IMR-90 (cell line): Measurements from ENCODE around the gene LY86. TPM values are rescaled to one million over a fixed set of nuclear protein-coding genes. Genes with fewer than 3 reads are reported as not detected.

ENCODE experiments used
- ATAC-seq: fragments of 200-7000 bp; cut with Tn5 transposase; 2 replicates; pipeline ENCODE4 v1.9.1; 2020; ENCODE audit warnings: low read depth, mild to moderate bottlenecking, moderate library complexity
- BruUV-seq: library from RNA; stranded (reverse); fragments of 400-500 nt; replicated peaks from 2 replicates; lab custom pipeline; 2021; lab: Mats Ljungman, UMichigan
- CTCF ChIA-PET: fragments of 300-600 bp; formaldehyde crosslinking; extraction: SDS; loops from one replicate; lab custom pipeline; 2021; ENCODE audit warnings: antibody characterized with exemption; lab: Yijun Ruan, JAX
- POLR2A ChIA-PET: fragments of 300-600 bp; sonication (Branson Sonifier 250); formaldehyde crosslinking; loops from one replicate; lab custom pipeline; 2022; ENCODE audit warnings: antibody characterized with exemption; ENCODE audit not compliant: unreplicated experiment; lab: Charles Lee
- DNase-seq: peaks from one replicate; pipeline ENCODE4 v3.0.0; 2013
- H2AFZ ChIP-seq: replicated peaks from 2 replicates; pipeline ENCODE3; 2013; ENCODE audit warnings: low read length, mild to moderate bottlenecking; ENCODE audit not compliant: poor library complexity
- H2AK5ac ChIP-seq: 2 replicates; pipeline ENCODE4 v1.6.1; 2013; ENCODE audit warnings: low read depth, low read length, inconsistent platforms
- H2AK9ac ChIP-seq: replicated peaks from 2 replicates; pipeline ENCODE3; 2013; ENCODE audit warnings: mild to moderate bottlenecking, low read depth, low read length, moderate library complexity; ENCODE audit not compliant: poor library complexity
- H2BK120ac ChIP-seq: 2 replicates; pipeline ENCODE4 v1.6.1; 2013; ENCODE audit warnings: low read depth, low read length, inconsistent platforms
- H2BK15ac ChIP-seq: 3 replicates; pipeline ENCODE4 v1.6.1; 2013; ENCODE audit warnings: low read depth, low read length, inconsistent platforms
- H2BK20ac ChIP-seq: 2 replicates; pipeline ENCODE4 v1.6.1; 2013; ENCODE audit warnings: low read depth, mild to moderate bottlenecking, inconsistent platforms, low read length, moderate library complexity
- H2BK5ac ChIP-seq: 2 replicates; pipeline ENCODE4 v1.6.1; 2013; ENCODE audit warnings: mild to moderate bottlenecking, low read depth, low read length, inconsistent platforms; ENCODE audit not compliant: poor library complexity, severe bottlenecking
- H3K14ac ChIP-seq: replicated peaks from 2 replicates; pipeline ENCODE4 v1.6.1; 2013; ENCODE audit warnings: low read depth, low read length, inconsistent platforms
- H3K18ac ChIP-seq: 2 replicates; pipeline ENCODE4 v1.6.1; 2013; ENCODE audit warnings: low read depth, low read length, control low read depth
- H3K23ac ChIP-seq: 2 replicates; pipeline ENCODE4 v1.6.1; 2013; ENCODE audit warnings: low read depth, low read length, inconsistent platforms
- H3K27ac ChIP-seq: 2 replicates; pipeline ENCODE4 v1.5.1; 2013; ENCODE audit warnings: mild to moderate bottlenecking, control low read depth, low read length; ENCODE audit not compliant: insufficient read depth
- H3K27me3 ChIP-seq: 2 replicates; pipeline ENCODE4 v1.6.1; 2013; ENCODE audit warnings: low read length; ENCODE audit not compliant: control insufficient read depth, insufficient read depth
- H3K36me3 ChIP-seq: 2 replicates; pipeline ENCODE4 v1.6.1; 2013; ENCODE audit warnings: low read length, mixed read lengths; ENCODE audit not compliant: control insufficient read depth, insufficient read depth
- H3K4ac ChIP-seq: 2 replicates; pipeline ENCODE4 v1.6.1; 2013; ENCODE audit warnings: low read depth, low read length, inconsistent platforms
- H3K4me1 ChIP-seq: 2 replicates; pipeline ENCODE4 v1.6.1; 2013; ENCODE audit warnings: low read length, mixed read lengths; ENCODE audit not compliant: control insufficient read depth, insufficient read depth
- H3K4me2 ChIP-seq: 2 replicates; pipeline ENCODE4 v1.6.1; 2013; ENCODE audit warnings: low read depth, mild to moderate bottlenecking, control low read depth, low read length, moderate library complexity
- H3K4me3 ChIP-seq: 2 replicates; pipeline ENCODE4 v1.5.1; 2013; ENCODE audit warnings: low read depth, mild to moderate bottlenecking, control low read depth, low read length, moderate library complexity; ENCODE audit not compliant: insufficient read depth
- H3K56ac ChIP-seq: 2 replicates; pipeline ENCODE4 v1.6.1; 2013; ENCODE audit warnings: low read length, inconsistent platforms; ENCODE audit not compliant: insufficient read depth; ENCODE audit errors: extremely low read depth
- H3K79me1 ChIP-seq, 2 experiments: 2 replicates each; pipeline ENCODE4 v1.6.1; 2013; ENCODE audit warnings: low read length in 2 of 2, inconsistent platforms in 1 of 2, low read depth in 1 of 2
- H3K9ac ChIP-seq: 2 replicates; pipeline ENCODE4 v1.6.1; 2013; ENCODE audit warnings: low read depth, low read length, control low read depth
- H3K9me1 ChIP-seq: 2 replicates; pipeline ENCODE4 v1.6.1; 2013; ENCODE audit warnings: low read length, inconsistent platforms; ENCODE audit not compliant: insufficient read depth
- H3K9me3 ChIP-seq: 2 replicates; pipeline ENCODE4 v1.6.1; 2013; ENCODE audit warnings: low read length; ENCODE audit not compliant: control insufficient read depth, insufficient read depth
- H4K20me1 ChIP-seq: 2 replicates; pipeline ENCODE4 v1.6.1; 2013; ENCODE audit warnings: low read length, inconsistent platforms; ENCODE audit not compliant: insufficient read depth
- H4K5ac ChIP-seq: 2 replicates; pipeline ENCODE4 v1.6.1; 2013; ENCODE audit warnings: mild to moderate bottlenecking, low read depth, low read length, control low read depth
- H4K8ac ChIP-seq, 2 experiments: 2 replicates each; pipeline ENCODE4 v1.6.1; 2013; ENCODE audit warnings: low read depth in 2 of 2, low read length in 2 of 2, control low read depth in 1 of 2, inconsistent platforms in 1 of 2
- H4K91ac ChIP-seq: 2 replicates; pipeline ENCODE4 v1.6.1; 2013; ENCODE audit warnings: low read depth, low read length, inconsistent platforms; ENCODE audit not compliant: insufficient read depth
- BHLHE40 ChIP-seq: fragments of 150-350 bp; IDR thresholded peaks from 2 replicates; pipeline ENCODE4 v1.6.1; 2016; ENCODE audit warnings: mild to moderate bottlenecking, low read depth, low read length
- CHD1 ChIP-seq: IDR thresholded peaks from 2 replicates; pipeline ENCODE4 v1.6.1; 2012; ENCODE audit warnings: low read depth, low read length, improper control_type of control experiment
- FOS ChIP-seq: fragments of 150-350 bp; IDR thresholded peaks from 2 replicates; pipeline ENCODE4 v1.6.1; 2016; ENCODE audit warnings: low read depth, low read length
- MAFK ChIP-seq: IDR thresholded peaks from 2 replicates; pipeline ENCODE4 v1.6.1; 2012; ENCODE audit warnings: low read depth, low read length, improper control_type of control experiment
- MAZ ChIP-seq: IDR thresholded peaks from 2 replicates; pipeline ENCODE4 v1.6.1; 2012; ENCODE audit warnings: low read depth, mild to moderate bottlenecking, low read length, improper control_type of control experiment, moderate library complexity, borderline replicate concordance
- MXI1 ChIP-seq: IDR thresholded peaks from 2 replicates; pipeline ENCODE4 v1.6.1; 2012; ENCODE audit warnings: low read depth, mild to moderate bottlenecking, low read length, moderate library complexity, borderline replicate concordance
- NFE2L2 ChIP-seq: fragments of 150-350 bp; IDR thresholded peaks from 2 replicates; pipeline ENCODE4 v1.6.1; 2016; ENCODE audit warnings: low read depth, mild to moderate bottlenecking, low read length
- POLR2A ChIP-seq: IDR thresholded peaks from 2 replicates; pipeline ENCODE4 v1.6.1; 2012; ENCODE audit warnings: mild to moderate bottlenecking, low read depth, low read length
- RCOR1 ChIP-seq: IDR thresholded peaks from 2 replicates; pipeline ENCODE4 v1.6.1; 2012; ENCODE audit warnings: mild to moderate bottlenecking, low read length, improper control_type of control experiment; ENCODE audit not compliant: insufficient replicate concordance
- RFX5 ChIP-seq: IDR thresholded peaks from 2 replicates; pipeline ENCODE4 v1.8.0; 2012; ENCODE audit warnings: low read depth, mild to moderate bottlenecking, low read length, moderate library complexity
- SMC3 ChIP-seq: fragments of 150-350 bp; IDR thresholded peaks from 2 replicates; pipeline ENCODE4 v1.6.1; 2016; ENCODE audit warnings: low read depth, mild to moderate bottlenecking, antibody characterized with exemption, low read length, moderate library complexity
- WGBS, 2 experiments: methylation state at CpG; one replicate each; pipeline versions ENCODE4 v1.1.5 to v1.1.7; 2013; ENCODE audit warnings: missing lambda C conversion rate in 2 of 2; ENCODE audit not compliant: insufficient read length in 1 of 2; ENCODE audit errors: extremely low coverage in 2 of 2; 5-methylcytosine and 5-hydroxymethylcytosine counted together
- dilution Hi-C: fragments of 300-500 bp; cut with HindIII; formaldehyde crosslinking; loops from one replicate; pipeline ENCODE4 v1.14.3; 2018; ENCODE audit warnings: low sequenced_read_pairs; ENCODE audit not compliant: unreplicated experiment
- in situ Hi-C: fragments of 300-500 bp; cut with MboI; formaldehyde crosslinking; loops from 3 replicates; pipeline ENCODE4 v1.14.3; 2019; ENCODE audit warnings: low sequenced_read_pairs, inconsistent platforms, mixed read lengths
- intact Hi-C: fragments of 100-400 bp; cut with micrococcal nuclease; formaldehyde crosslinking; loops from 2 replicates; pipeline ENCODE4 v1.10.0; 2022
- polyA plus RNA-seq, 3 experiments: library from polyadenylated mRNA; depleted of rRNA; stranded (reverse); fragments of >200 nt; gene quantifications; 2 replicates each; pipeline ENCODE4 v1.2.3, GENCODE V29; 2012; ENCODE audit warnings: low replicate concordance in 1 of 3
- total RNA-seq: library from RNA; depleted of rRNA; stranded (reverse); fragments of >200 nt; gene quantifications from 2 replicates; pipeline ENCODE4 v1.2.3, GENCODE V29; 2012
- TF ChIP-seq, protein P1 (sequence below): conservative IDR thresholded peaks from 2 replicates; pipeline ENCODE4 v1.5.1; 2012; ENCODE audit warnings: mild to moderate bottlenecking, low read depth, low read length, improper control_type of control experiment
- TF ChIP-seq, protein P2 (sequence below): fragments of 150-350 bp; IDR thresholded peaks from 2 replicates; pipeline ENCODE4 v1.6.1; 2017; ENCODE audit warnings: mild to moderate bottlenecking, antibody characterized with exemption, low read length, low read depth

The LY86 gene
- total and polyA plus RNA-seq, 2 of the 4 experiments (the other 2 are of a cell fraction) = not detected

- TF ChIP-seq, protein P1, sequence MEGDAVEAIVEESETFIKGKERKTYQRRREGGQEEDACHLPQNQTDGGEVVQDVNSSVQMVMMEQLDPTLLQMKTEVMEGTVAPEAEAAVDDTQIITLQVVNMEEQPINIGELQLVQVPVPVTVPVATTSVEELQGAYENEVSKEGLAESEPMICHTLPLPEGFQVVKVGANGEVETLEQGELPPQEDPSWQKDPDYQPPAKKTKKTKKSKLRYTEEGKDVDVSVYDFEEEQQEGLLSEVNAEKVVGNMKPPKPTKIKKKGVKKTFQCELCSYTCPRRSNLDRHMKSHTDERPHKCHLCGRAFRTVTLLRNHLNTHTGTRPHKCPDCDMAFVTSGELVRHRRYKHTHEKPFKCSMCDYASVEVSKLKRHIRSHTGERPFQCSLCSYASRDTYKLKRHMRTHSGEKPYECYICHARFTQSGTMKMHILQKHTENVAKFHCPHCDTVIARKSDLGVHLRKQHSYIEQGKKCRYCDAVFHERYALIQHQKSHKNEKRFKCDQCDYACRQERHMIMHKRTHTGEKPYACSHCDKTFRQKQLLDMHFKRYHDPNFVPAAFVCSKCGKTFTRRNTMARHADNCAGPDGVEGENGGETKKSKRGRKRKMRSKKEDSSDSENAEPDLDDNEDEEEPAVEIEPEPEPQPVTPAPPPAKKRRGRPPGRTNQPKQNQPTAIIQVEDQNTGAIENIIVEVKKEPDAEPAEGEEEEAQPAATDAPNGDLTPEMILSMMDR = no peak
- TF ChIP-seq RFX5 (no peak), NFE2L2 (no peak)
Observed at GRCh38 chr6:6539036-6539435, 49.5 kb upstream of the LY86 start (continued).

GRCh38 chr6:6542357-6542756, 46.2 kb upstream of the LY86 start:
- ChIA-PET CTCF (no interaction called here), POLR2A (no interaction called here)
- dilution Hi-C loops (no loop called here), in situ Hi-C loops (loop anchor here (10.0 to 25.0 kb wide), 3 partner anchors 1118 to 1398 kb away; no protein-coding TSS in a partner anchor), intact Hi-C loops (loop anchor here (10.0 kb wide), 1 partner anchor 788 kb away; no protein-coding TSS in a partner anchor)
- H2BK120ac ChIP-seq = no peak overlapping the region
- H3K9ac ChIP-seq = no peak overlapping the region
- BruUV-seq = no TSS peak
- WGBS, 2 experiments = no CpG with 5 or more reads among the region's 2 CpGs
- no peak overlapping the region for H4K5ac ChIP-seq
- no peak for DNase-seq
- H3K4ac ChIP-seq = no peak overlapping the region
- no peak overlapping the region for H2AFZ ChIP-seq
- H3K79me1 ChIP-seq = no peaks in the 10 kb centered on the region
- no peak overlapping the region for H3K4me3 ChIP-seq
- no peak overlapping the region for H2BK15ac ChIP-seq
- no peaks in the 10 kb centered on the region for H3K9me1 ChIP-seq
- peaks cover 5% of the 10 kb centered on the region; the same call in 1 of the 2 replicates for H3K27me3 ChIP-seq
- H2BK20ac ChIP-seq = no peak overlapping the region
- H3K36me3 ChIP-seq = no peaks in the 10 kb centered on the region
- H3K4me1 ChIP-seq = no peaks in the 10 kb centered on the region
- no peaks in the 10 kb centered on the region for H3K9me3 ChIP-seq
- H3K18ac ChIP-seq = no peak overlapping the region
- no peak overlapping the region for H4K91ac ChIP-seq
- no peaks in the 10 kb centered on the region for H4K20me1 ChIP-seq
- no peak overlapping the region for H3K56ac ChIP-seq
- H2AK9ac ChIP-seq = no peak overlapping the region
- H3K4me2 ChIP-seq = no peak overlapping the region
- no peak overlapping the region for H2AK5ac ChIP-seq
- H3K23ac ChIP-seq = no peak overlapping the region
- no peak for ATAC-seq
- no peak overlapping the region for H2BK5ac ChIP-seq
- H4K8ac ChIP-seq = no peak overlapping the region
- H3K14ac ChIP-seq = no peak overlapping the region
- no peak overlapping the region for H3K27ac ChIP-seq
- TF ChIP-seq CHD1 (no peak), NFE2L2 (no peak), POLR2A (no peak), MXI1 (no peak), MAZ (no peak), MAFK (no peak), FOS (no peak), BHLHE40 (no peak), RCOR1 (no peak), SMC3 (no peak)
- TF ChIP-seq, protein P1 = no peak
- TF ChIP-seq, protein P2, sequence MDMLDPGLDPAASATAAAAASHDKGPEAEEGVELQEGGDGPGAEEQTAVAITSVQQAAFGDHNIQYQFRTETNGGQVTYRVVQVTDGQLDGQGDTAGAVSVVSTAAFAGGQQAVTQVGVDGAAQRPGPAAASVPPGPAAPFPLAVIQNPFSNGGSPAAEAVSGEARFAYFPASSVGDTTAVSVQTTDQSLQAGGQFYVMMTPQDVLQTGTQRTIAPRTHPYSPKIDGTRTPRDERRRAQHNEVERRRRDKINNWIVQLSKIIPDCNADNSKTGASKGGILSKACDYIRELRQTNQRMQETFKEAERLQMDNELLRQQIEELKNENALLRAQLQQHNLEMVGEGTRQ = no peak
